ENCODE measurements around the gene CLIP3. TPM values are rescaled to one million over a fixed set of nuclear protein-coding genes. Genes with fewer than 3 reads are reported as not detected.
A peak's percentile ranks its signal among the peaks of the same experiment; 100 is the strongest.

The CLIP3 gene
- total and polyA plus RNA-seq, 2 of the 13 experiments (the other 11 are each of a cell fraction or from before 2014, with no cell fraction given): 0.15 to 1.2 TPM

DNA sequence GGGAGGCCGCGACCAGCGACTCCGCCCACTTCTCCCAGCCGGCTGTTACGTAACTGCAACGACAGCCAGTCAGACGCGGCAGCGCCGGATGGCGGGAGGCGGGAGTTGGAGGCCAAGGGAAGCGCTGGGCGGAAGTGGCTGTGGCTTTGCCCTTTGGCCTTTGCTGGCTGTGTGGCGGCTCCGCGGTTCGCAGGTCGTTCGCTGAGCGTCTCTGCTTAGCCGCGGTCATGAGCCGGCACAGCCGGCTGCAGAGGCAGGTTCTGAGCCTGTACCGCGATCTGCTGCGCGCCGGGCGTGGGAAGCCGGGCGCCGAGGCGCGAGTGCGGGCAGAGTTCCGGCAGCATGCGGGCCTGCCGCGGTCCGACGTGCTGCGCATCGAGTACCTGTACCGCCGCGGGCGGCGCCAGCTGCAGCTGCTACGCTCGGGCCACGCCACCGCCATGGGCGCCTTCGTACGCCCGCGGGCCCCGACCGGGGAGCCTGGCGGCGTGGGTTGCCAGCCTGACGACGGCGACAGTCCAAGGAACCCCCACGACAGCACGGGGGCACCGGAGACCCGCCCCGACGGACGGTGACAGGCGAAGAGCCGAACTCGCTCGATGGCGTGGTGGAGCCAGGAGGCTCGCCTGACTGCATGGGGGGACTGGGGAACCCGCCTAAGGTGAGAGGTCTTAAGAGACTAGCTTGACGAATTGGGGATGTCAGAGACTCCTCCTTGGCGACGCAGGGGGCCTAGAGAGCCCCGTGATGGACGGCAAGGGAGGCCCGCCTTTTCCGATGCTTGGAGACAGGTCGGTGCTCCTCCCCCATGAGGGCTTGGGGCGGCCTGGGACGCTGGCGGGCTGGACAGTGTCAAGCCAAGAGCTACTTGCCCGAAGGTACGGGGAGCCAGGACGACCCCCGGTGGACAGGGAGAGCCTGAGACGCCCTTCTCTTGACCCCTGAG lies 37.4 kb downstream of the CLIP3 start, which contains the start of gene SDHAF1 (continued):
- TF ChIP-seq, protein P1, sequence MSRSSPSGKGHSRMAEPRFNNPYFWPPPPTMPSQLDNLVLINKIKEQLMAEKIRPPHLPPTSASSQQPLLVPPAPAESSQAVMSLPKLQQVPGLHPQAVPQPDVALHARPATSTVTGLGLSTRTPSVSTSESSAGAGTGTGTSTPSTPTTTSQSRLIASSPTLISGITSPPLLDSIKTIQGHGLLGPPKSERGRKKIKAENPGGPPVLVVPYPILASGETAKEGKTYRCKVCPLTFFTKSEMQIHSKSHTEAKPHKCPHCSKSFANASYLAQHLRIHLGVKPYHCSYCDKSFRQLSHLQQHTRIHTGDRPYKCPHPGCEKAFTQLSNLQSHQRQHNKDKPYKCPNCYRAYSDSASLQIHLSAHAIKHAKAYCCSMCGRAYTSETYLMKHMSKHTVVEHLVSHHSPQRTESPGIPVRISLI (CRISPR knock-in tag; IDR thresholded peaks at IDR 0.05; ENCODE audit: borderline replicate concordance): no peak; the same call in 1 of the 2 replicates
- TF ChIP-seq ZNF17 (CRISPR knock-in tag; IDR thresholded peaks at IDR 0.05) (no peak), ZNF7 (CRISPR knock-in tag; IDR thresholded peaks at IDR 0.05) (no peak), FOXJ3 (CRISPR knock-in tag; IDR thresholded peaks at IDR 0.05; ENCODE audit: borderline replicate concordance) (no peak), MXD4 (CRISPR knock-in tag; IDR thresholded peaks at IDR 0.05) (no peak; the same call in 1 of the 2 replicates), BATF2 (CRISPR knock-in tag; IDR thresholded peaks at IDR 0.05) (peak; percentile 79; the same call in 1 of the 2 replicates), KDM6A (CRISPR knock-in tag; IDR thresholded peaks at IDR 0.05; ENCODE audit: low read depth) (no peak), ZNF770 (CRISPR knock-in tag; IDR thresholded peaks at IDR 0.05) (peak; percentile 63; the same call in 1 of the 2 replicates), HDAC6 (IDR thresholded peaks at IDR 0.05; ENCODE audit: low read depth, low read length) (no peak), ZNF839 (CRISPR knock-in tag; IDR thresholded peaks at IDR 0.05; ENCODE audit: borderline replicate concordance) (peak; percentile 20; the same call in 1 of the 2 replicates), ASH2L (IDR thresholded peaks at IDR 0.05; ENCODE audit: insufficient read length, low read depth, low read length) (peak; percentile 93), MXI1 (IDR thresholded peaks at IDR 0.05; ENCODE audit: borderline replicate concordance, low read depth, low read length) (peak; percentile 79; the same call in 2 of the 3 replicates), SIN3A (IDR thresholded peaks at IDR 0.05; ENCODE audit: borderline replicate concordance, low read depth, low read length) (peak; percentile 66; the same call in 1 of the 2 replicates), ZSCAN30 (CRISPR knock-in tag; IDR thresholded peaks at IDR 0.05) (no peak)
- TF ChIP-seq, protein P2, sequence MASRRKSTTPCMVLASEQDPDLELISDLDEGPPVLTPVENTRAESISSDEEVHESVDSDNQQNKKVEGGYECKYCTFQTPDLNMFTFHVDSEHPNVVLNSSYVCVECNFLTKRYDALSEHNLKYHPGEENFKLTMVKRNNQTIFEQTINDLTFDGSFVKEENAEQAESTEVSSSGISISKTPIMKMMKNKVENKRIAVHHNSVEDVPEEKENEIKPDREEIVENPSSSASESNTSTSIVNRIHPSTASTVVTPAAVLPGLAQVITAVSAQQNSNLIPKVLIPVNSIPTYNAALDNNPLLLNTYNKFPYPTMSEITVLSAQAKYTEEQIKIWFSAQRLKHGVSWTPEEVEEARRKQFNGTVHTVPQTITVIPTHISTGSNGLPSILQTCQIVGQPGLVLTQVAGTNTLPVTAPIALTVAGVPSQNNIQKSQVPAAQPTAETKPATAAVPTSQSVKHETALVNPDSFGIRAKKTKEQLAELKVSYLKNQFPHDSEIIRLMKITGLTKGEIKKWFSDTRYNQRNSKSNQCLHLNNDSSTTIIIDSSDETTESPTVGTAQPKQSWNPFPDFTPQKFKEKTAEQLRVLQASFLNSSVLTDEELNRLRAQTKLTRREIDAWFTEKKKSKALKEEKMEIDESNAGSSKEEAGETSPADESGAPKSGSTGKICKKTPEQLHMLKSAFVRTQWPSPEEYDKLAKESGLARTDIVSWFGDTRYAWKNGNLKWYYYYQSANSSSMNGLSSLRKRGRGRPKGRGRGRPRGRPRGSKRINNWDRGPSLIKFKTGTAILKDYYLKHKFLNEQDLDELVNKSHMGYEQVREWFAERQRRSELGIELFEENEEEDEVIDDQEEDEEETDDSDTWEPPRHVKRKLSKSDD (CRISPR knock-in tag; IDR thresholded peaks at IDR 0.05; ENCODE audit: low read depth): peak; percentile 28; the same call in 1 of the 2 replicates
- TF ChIP-seq, protein P3, sequence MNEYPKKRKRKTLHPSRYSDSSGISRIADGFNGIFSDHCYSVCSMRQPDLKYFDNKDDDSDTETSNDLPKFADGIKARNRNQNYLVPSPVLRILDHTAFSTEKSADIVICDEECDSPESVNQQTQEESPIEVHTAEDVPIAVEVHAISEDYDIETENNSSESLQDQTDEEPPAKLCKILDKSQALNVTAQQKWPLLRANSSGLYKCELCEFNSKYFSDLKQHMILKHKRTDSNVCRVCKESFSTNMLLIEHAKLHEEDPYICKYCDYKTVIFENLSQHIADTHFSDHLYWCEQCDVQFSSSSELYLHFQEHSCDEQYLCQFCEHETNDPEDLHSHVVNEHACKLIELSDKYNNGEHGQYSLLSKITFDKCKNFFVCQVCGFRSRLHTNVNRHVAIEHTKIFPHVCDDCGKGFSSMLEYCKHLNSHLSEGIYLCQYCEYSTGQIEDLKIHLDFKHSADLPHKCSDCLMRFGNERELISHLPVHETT (CRISPR knock-in tag; conservative IDR thresholded peaks at IDR 0.05): no peak
- TF ChIP-seq, protein P4, sequence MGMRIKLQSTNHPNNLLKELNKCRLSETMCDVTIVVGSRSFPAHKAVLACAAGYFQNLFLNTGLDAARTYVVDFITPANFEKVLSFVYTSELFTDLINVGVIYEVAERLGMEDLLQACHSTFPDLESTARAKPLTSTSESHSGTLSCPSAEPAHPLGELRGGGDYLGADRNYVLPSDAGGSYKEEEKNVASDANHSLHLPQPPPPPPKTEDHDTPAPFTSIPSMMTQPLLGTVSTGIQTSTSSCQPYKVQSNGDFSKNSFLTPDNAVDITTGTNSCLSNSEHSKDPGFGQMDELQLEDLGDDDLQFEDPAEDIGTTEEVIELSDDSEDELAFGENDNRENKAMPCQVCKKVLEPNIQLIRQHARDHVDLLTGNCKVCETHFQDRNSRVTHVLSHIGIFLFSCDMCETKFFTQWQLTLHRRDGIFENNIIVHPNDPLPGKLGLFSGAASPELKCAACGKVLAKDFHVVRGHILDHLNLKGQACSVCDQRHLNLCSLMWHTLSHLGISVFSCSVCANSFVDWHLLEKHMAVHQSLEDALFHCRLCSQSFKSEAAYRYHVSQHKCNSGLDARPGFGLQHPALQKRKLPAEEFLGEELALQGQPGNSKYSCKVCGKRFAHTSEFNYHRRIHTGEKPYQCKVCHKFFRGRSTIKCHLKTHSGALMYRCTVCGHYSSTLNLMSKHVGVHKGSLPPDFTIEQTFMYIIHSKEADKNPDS (CRISPR knock-in tag; IDR thresholded peaks at IDR 0.05): no peak; the same call in 1 of the 2 replicates

All from HepG2 (cell line).